Neural cell (in vitro differentiated cells): ENCODE measurements around the gene SND1.

Source experiments
- EZH2 ChIP-seq: fragments of 200-600, 300-800 bp; shearing (Covaris generic), sonication (generic); IDR thresholded peaks from 2 replicates; pipeline ENCODE4 v1.6.1; 2014; ENCODE audit warnings: antibody characterized with exemption, low read length, borderline replicate concordance, mild to moderate bottlenecking; ENCODE audit not compliant: insufficient read depth, poor library complexity, severe bottlenecking
- POLR2AphosphoS5 ChIP-seq: IDR thresholded peaks from 2 replicates; pipeline ENCODE4 v1.6.1; 2012
- RAD21 ChIP-seq: fragments of 450-650 bp; conservative IDR thresholded peaks from 2 replicates; pipeline ENCODE4 v1.6.1; 2014; ENCODE audit warnings: antibody characterized with exemption, mild to moderate bottlenecking, moderate library complexity
- TF ChIP-seq, protein P1 (sequence below): fragments of 450-650 bp; IDR thresholded peaks from 2 replicates; pipeline ENCODE4 v1.5.1; 2014; ENCODE audit warnings: antibody characterized with exemption, mild to moderate bottlenecking, moderate library complexity; ENCODE audit not compliant: poor library complexity, severe bottlenecking
- TF ChIP-seq, protein P2 (sequence below): IDR thresholded peaks from 2 replicates; pipeline ENCODE4 v1.6.1; 2012; ENCODE audit warnings: borderline replicate concordance

DNA sequence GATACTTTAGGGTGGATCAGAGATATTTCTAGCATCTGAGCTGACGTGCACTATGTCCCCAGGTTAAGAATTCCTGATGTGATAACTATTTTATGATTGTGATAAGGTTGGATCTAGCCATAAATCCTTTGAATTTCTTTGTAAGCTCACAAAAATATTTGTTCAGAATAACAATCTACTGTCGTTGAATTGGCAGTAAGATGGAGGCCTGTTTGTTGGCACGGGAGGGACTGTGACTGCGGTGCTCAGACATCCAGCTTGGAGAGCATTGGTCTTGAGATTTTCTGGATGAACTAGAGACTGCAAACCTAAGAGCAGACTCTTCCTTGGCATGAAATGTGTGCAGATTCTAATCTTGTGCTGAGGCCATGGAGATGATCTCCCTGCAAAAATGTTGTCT lies 248.1 kb downstream of the SND1 start:
- TF ChIP-seq, protein P1, sequence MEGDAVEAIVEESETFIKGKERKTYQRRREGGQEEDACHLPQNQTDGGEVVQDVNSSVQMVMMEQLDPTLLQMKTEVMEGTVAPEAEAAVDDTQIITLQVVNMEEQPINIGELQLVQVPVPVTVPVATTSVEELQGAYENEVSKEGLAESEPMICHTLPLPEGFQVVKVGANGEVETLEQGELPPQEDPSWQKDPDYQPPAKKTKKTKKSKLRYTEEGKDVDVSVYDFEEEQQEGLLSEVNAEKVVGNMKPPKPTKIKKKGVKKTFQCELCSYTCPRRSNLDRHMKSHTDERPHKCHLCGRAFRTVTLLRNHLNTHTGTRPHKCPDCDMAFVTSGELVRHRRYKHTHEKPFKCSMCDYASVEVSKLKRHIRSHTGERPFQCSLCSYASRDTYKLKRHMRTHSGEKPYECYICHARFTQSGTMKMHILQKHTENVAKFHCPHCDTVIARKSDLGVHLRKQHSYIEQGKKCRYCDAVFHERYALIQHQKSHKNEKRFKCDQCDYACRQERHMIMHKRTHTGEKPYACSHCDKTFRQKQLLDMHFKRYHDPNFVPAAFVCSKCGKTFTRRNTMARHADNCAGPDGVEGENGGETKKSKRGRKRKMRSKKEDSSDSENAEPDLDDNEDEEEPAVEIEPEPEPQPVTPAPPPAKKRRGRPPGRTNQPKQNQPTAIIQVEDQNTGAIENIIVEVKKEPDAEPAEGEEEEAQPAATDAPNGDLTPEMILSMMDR, result no peak
- TF ChIP-seq POLR2AphosphoS5, result no peak
- TF ChIP-seq, protein P2, sequence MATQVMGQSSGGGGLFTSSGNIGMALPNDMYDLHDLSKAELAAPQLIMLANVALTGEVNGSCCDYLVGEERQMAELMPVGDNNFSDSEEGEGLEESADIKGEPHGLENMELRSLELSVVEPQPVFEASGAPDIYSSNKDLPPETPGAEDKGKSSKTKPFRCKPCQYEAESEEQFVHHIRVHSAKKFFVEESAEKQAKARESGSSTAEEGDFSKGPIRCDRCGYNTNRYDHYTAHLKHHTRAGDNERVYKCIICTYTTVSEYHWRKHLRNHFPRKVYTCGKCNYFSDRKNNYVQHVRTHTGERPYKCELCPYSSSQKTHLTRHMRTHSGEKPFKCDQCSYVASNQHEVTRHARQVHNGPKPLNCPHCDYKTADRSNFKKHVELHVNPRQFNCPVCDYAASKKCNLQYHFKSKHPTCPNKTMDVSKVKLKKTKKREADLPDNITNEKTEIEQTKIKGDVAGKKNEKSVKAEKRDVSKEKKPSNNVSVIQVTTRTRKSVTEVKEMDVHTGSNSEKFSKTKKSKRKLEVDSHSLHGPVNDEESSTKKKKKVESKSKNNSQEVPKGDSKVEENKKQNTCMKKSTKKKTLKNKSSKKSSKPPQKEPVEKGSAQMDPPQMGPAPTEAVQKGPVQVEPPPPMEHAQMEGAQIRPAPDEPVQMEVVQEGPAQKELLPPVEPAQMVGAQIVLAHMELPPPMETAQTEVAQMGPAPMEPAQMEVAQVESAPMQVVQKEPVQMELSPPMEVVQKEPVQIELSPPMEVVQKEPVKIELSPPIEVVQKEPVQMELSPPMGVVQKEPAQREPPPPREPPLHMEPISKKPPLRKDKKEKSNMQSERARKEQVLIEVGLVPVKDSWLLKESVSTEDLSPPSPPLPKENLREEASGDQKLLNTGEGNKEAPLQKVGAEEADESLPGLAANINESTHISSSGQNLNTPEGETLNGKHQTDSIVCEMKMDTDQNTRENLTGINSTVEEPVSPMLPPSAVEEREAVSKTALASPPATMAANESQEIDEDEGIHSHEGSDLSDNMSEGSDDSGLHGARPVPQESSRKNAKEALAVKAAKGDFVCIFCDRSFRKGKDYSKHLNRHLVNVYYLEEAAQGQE, result no peak
- no peak for TF ChIP-seq RAD21
- TF ChIP-seq EZH2, result no peak
